ENCODE data around the gene MTUS2. TPM values are rescaled to one million over a fixed set of nuclear protein-coding genes. Genes with fewer than 3 reads are reported as not detected.
A peak's percentile ranks its signal among the peaks of the same experiment; 100 is the strongest.

The MTUS2 gene
- total RNA-seq, 1 experiment from 2014 or later = 0.11 TPM

DNA sequence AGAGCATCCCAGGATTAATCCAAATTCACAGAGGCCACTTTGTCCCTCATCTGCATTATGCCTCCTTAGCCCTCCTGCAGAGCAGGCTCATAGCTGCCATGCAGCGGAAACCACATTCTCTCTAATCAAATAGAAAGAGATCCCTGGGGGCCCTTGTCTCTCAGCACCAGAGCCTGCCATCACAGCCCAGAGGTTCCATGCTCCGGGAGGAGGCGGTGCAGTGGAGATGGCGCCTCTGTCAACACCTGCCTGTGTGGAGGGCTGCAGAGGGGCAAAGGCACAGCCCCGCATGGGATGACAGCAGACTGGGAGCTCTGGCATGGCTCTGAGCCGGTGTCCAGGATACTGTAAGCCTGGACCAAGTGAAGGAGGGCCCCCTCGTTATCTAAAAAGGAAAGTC is 664.1 kb downstream of the MTUS2 start:
- TF ChIP-seq EZH2 (IDR thresholded peaks at IDR 0.05; ENCODE audit: borderline replicate concordance, low read depth, low read length, poor library complexity, severe bottlenecking) = no peak
- TF ChIP-seq, protein P1, sequence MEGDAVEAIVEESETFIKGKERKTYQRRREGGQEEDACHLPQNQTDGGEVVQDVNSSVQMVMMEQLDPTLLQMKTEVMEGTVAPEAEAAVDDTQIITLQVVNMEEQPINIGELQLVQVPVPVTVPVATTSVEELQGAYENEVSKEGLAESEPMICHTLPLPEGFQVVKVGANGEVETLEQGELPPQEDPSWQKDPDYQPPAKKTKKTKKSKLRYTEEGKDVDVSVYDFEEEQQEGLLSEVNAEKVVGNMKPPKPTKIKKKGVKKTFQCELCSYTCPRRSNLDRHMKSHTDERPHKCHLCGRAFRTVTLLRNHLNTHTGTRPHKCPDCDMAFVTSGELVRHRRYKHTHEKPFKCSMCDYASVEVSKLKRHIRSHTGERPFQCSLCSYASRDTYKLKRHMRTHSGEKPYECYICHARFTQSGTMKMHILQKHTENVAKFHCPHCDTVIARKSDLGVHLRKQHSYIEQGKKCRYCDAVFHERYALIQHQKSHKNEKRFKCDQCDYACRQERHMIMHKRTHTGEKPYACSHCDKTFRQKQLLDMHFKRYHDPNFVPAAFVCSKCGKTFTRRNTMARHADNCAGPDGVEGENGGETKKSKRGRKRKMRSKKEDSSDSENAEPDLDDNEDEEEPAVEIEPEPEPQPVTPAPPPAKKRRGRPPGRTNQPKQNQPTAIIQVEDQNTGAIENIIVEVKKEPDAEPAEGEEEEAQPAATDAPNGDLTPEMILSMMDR (conservative IDR thresholded peaks at IDR 0.05; ENCODE audit: low read depth, low read length) = 0 out of 2 replicates have a peak, but pooled peaks have one; percentile 12
- Histone ChIP-seq H3K9me3 (ENCODE audit: low read depth, low read length, poor library complexity, severe bottlenecking) (no peaks in the 10 kb centered on the region), H3K27me3 (replicated peaks; ENCODE audit: insufficient read depth, low read depth, low read length, poor library complexity) (no peaks in the 10 kb centered on the region), H3K4me1 (ENCODE audit: insufficient read depth, low read length, poor library complexity, severe bottlenecking) (peaks cover 21% of the 10 kb centered on the region), H3K27ac (ENCODE audit: low read depth, low read length, poor library complexity, severe bottlenecking) (no peak overlapping the region), H3K4me3 (ENCODE audit: low read depth, low read length, poor library complexity, severe bottlenecking) (no peak overlapping the region), H3K36me3 (ENCODE audit: insufficient read depth, low read length, poor library complexity, severe bottlenecking) (no peaks in the 10 kb centered on the region)
- CTCF ChIA-PET = interaction anchor here (1.4 kb wide), 1 partner anchor 12 kb away, joined by 3 read pairs; no protein-coding TSS in a partner anchor
- DNase-seq (ENCODE audit: low spot score) = peak; percentile 95
- intact Hi-C loops (cut with micrococcal nuclease; ENCODE audit: unreplicated experiment) = no loop called here
- BruUV-seq (replicated peaks) = no TSS peak
- POLR2A ChIA-PET (ENCODE audit: low non-redundant PET) = no interaction called here

DNA sequence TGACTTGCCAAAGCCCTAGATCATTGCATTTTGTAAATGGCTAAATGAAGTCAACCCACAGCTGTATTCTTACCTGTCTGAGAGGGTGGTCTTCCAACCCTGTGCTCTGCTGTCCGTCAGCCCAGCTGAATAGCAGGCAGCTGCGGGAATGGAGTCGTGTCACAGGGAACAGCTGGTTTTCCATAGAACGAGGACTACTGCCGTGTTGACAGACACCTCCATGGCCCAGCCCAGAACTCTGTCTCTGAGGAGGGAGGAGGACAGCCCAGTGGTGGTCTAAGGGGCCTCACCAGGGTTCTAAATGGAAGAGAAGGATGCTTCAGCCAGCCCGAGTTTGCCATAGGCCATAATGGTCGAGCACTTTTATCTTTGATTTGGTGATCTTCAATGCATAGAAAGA is 664.7 kb downstream of the MTUS2 start:
- ChIA-PET CTCF (interaction anchor here (1.4 kb wide), 1 partner anchor 13 kb away, joined by 3 read pairs; no protein-coding TSS in a partner anchor), POLR2A (ENCODE audit: low non-redundant PET) (no interaction called here)
- no peak overlapping the region for H3K27ac ChIP-seq (ENCODE audit: low read depth, low read length, poor library complexity, severe bottlenecking)
- TF ChIP-seq, protein P1 (conservative IDR thresholded peaks at IDR 0.05; ENCODE audit: low read depth, low read length) = no peak
- TF ChIP-seq EZH2 (IDR thresholded peaks at IDR 0.05; ENCODE audit: borderline replicate concordance, low read depth, low read length, poor library complexity, severe bottlenecking) = no peak
- no peaks in the 10 kb centered on the region for H3K9me3 ChIP-seq (ENCODE audit: low read depth, low read length, poor library complexity, severe bottlenecking)
- DNase-seq (ENCODE audit: low spot score) = no peak
- H3K4me1 ChIP-seq (ENCODE audit: insufficient read depth, low read length, poor library complexity, severe bottlenecking) = peaks cover 21% of the 10 kb centered on the region
- intact Hi-C loops (cut with micrococcal nuclease; ENCODE audit: unreplicated experiment) = no loop called here
- no peaks in the 10 kb centered on the region for H3K36me3 ChIP-seq (ENCODE audit: insufficient read depth, low read length, poor library complexity, severe bottlenecking)
- no peak overlapping the region for H3K4me3 ChIP-seq (ENCODE audit: low read depth, low read length, poor library complexity, severe bottlenecking)
- no TSS peak for BruUV-seq (replicated peaks)
- no peaks in the 10 kb centered on the region for H3K27me3 ChIP-seq (replicated peaks; ENCODE audit: insufficient read depth, low read depth, low read length, poor library complexity)

DNA sequence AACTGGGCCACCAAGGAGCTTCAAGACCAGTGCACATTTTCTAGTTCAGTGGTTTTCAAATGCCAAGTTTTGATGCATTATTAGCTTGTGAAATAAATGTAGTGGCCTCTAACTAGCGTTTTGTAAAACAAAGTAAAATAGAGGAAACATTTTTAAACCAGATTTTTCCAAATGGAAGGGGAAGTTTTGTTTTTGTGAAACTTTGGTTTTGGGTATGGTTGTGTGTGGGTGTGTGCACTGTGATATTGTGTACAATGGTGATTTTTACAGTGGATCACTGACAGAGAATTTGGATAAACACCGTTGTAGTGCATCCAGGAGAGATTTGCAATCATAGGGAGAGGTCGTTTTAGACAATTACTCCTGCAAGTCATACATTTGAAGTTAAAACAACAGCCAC is 666.4 kb downstream of the MTUS2 start:
- POLR2A ChIA-PET (ENCODE audit: low non-redundant PET) = no interaction called here
- BruUV-seq (replicated peaks) = no TSS peak
- Histone ChIP-seq H3K9me3 (ENCODE audit: low read depth, low read length, poor library complexity, severe bottlenecking) (no peaks in the 10 kb centered on the region), H3K4me1 (ENCODE audit: insufficient read depth, low read length, poor library complexity, severe bottlenecking) (peaks cover 21% of the 10 kb centered on the region), H3K4me3 (ENCODE audit: low read depth, low read length, poor library complexity, severe bottlenecking) (no peak overlapping the region), H3K27me3 (replicated peaks; ENCODE audit: insufficient read depth, low read depth, low read length, poor library complexity) (no peaks in the 10 kb centered on the region), H3K27ac (ENCODE audit: low read depth, low read length, poor library complexity, severe bottlenecking) (no peak overlapping the region), H3K36me3 (ENCODE audit: insufficient read depth, low read length, poor library complexity, severe bottlenecking) (no peaks in the 10 kb centered on the region)
- CTCF ChIA-PET = no interaction called here
- intact Hi-C loops (cut with micrococcal nuclease; ENCODE audit: unreplicated experiment) = no loop called here
- TF ChIP-seq, protein P1 (conservative IDR thresholded peaks at IDR 0.05; ENCODE audit: low read depth, low read length) = no peak
- no peak for TF ChIP-seq EZH2 (IDR thresholded peaks at IDR 0.05; ENCODE audit: borderline replicate concordance, low read depth, low read length, poor library complexity, severe bottlenecking)
- DNase-seq (ENCODE audit: low spot score) = no peak
